IMR-90 (cell line): Measurements from ENCODE around the gene PCGF5. TPM values are rescaled to one million over a fixed set of nuclear protein-coding genes. Genes with fewer than 3 reads are reported as not detected.

Experiments used
- ATAC-seq: fragments of 200-7000 bp; cut with Tn5 transposase; 2 replicates; pipeline ENCODE4 v1.9.1; 2020; ENCODE audit warnings: low read depth, mild to moderate bottlenecking, moderate library complexity
- BruUV-seq: library from RNA; stranded (reverse); fragments of 400-500 nt; replicated peaks from 2 replicates; lab custom pipeline; 2021; lab: Mats Ljungman, UMichigan
- CTCF ChIA-PET: fragments of 300-600 bp; formaldehyde crosslinking; extraction: SDS; loops from one replicate; lab custom pipeline; 2021; ENCODE audit warnings: antibody characterized with exemption; lab: Yijun Ruan, JAX
- POLR2A ChIA-PET: fragments of 300-600 bp; sonication (Branson Sonifier 250); formaldehyde crosslinking; loops from one replicate; lab custom pipeline; 2022; ENCODE audit warnings: antibody characterized with exemption; ENCODE audit not compliant: unreplicated experiment; lab: Charles Lee
- DNase-seq: peaks from one replicate; pipeline ENCODE4 v3.0.0; 2013
- H2AFZ ChIP-seq: replicated peaks from 2 replicates; pipeline ENCODE3; 2013; ENCODE audit warnings: low read length, mild to moderate bottlenecking; ENCODE audit not compliant: poor library complexity
- H2AK5ac ChIP-seq: 2 replicates; pipeline ENCODE4 v1.6.1; 2013; ENCODE audit warnings: low read depth, low read length, inconsistent platforms
- H2AK9ac ChIP-seq: replicated peaks from 2 replicates; pipeline ENCODE3; 2013; ENCODE audit warnings: mild to moderate bottlenecking, low read depth, low read length, moderate library complexity; ENCODE audit not compliant: poor library complexity
- H2BK120ac ChIP-seq: 2 replicates; pipeline ENCODE4 v1.6.1; 2013; ENCODE audit warnings: low read depth, low read length, inconsistent platforms
- H2BK15ac ChIP-seq: 3 replicates; pipeline ENCODE4 v1.6.1; 2013; ENCODE audit warnings: low read depth, low read length, inconsistent platforms
- H2BK20ac ChIP-seq: 2 replicates; pipeline ENCODE4 v1.6.1; 2013; ENCODE audit warnings: low read depth, mild to moderate bottlenecking, inconsistent platforms, low read length, moderate library complexity
- H2BK5ac ChIP-seq: 2 replicates; pipeline ENCODE4 v1.6.1; 2013; ENCODE audit warnings: mild to moderate bottlenecking, low read depth, low read length, inconsistent platforms; ENCODE audit not compliant: poor library complexity, severe bottlenecking
- H3K14ac ChIP-seq: replicated peaks from 2 replicates; pipeline ENCODE4 v1.6.1; 2013; ENCODE audit warnings: low read depth, low read length, inconsistent platforms
- H3K18ac ChIP-seq: 2 replicates; pipeline ENCODE4 v1.6.1; 2013; ENCODE audit warnings: low read depth, low read length, control low read depth
- H3K23ac ChIP-seq: 2 replicates; pipeline ENCODE4 v1.6.1; 2013; ENCODE audit warnings: low read depth, low read length, inconsistent platforms
- H3K27ac ChIP-seq: 2 replicates; pipeline ENCODE4 v1.5.1; 2013; ENCODE audit warnings: mild to moderate bottlenecking, control low read depth, low read length; ENCODE audit not compliant: insufficient read depth
- H3K27me3 ChIP-seq: 2 replicates; pipeline ENCODE4 v1.6.1; 2013; ENCODE audit warnings: low read length; ENCODE audit not compliant: control insufficient read depth, insufficient read depth
- H3K36me3 ChIP-seq: 2 replicates; pipeline ENCODE4 v1.6.1; 2013; ENCODE audit warnings: low read length, mixed read lengths; ENCODE audit not compliant: control insufficient read depth, insufficient read depth
- H3K4ac ChIP-seq: 2 replicates; pipeline ENCODE4 v1.6.1; 2013; ENCODE audit warnings: low read depth, low read length, inconsistent platforms
- H3K4me1 ChIP-seq: 2 replicates; pipeline ENCODE4 v1.6.1; 2013; ENCODE audit warnings: low read length, mixed read lengths; ENCODE audit not compliant: control insufficient read depth, insufficient read depth
- H3K4me2 ChIP-seq: 2 replicates; pipeline ENCODE4 v1.6.1; 2013; ENCODE audit warnings: low read depth, mild to moderate bottlenecking, control low read depth, low read length, moderate library complexity
- H3K4me3 ChIP-seq: 2 replicates; pipeline ENCODE4 v1.5.1; 2013; ENCODE audit warnings: low read depth, mild to moderate bottlenecking, control low read depth, low read length, moderate library complexity; ENCODE audit not compliant: insufficient read depth
- H3K56ac ChIP-seq: 2 replicates; pipeline ENCODE4 v1.6.1; 2013; ENCODE audit warnings: low read length, inconsistent platforms; ENCODE audit not compliant: insufficient read depth; ENCODE audit errors: extremely low read depth
- H3K79me1 ChIP-seq, 2 experiments: 2 replicates each; pipeline ENCODE4 v1.6.1; 2013; ENCODE audit warnings: low read length in 2 of 2, inconsistent platforms in 1 of 2, low read depth in 1 of 2
- H3K9ac ChIP-seq: 2 replicates; pipeline ENCODE4 v1.6.1; 2013; ENCODE audit warnings: low read depth, low read length, control low read depth
- H3K9me1 ChIP-seq: 2 replicates; pipeline ENCODE4 v1.6.1; 2013; ENCODE audit warnings: low read length, inconsistent platforms; ENCODE audit not compliant: insufficient read depth
- H3K9me3 ChIP-seq: 2 replicates; pipeline ENCODE4 v1.6.1; 2013; ENCODE audit warnings: low read length; ENCODE audit not compliant: control insufficient read depth, insufficient read depth
- H4K20me1 ChIP-seq: 2 replicates; pipeline ENCODE4 v1.6.1; 2013; ENCODE audit warnings: low read length, inconsistent platforms; ENCODE audit not compliant: insufficient read depth
- H4K5ac ChIP-seq: 2 replicates; pipeline ENCODE4 v1.6.1; 2013; ENCODE audit warnings: mild to moderate bottlenecking, low read depth, low read length, control low read depth
- H4K8ac ChIP-seq, 2 experiments: 2 replicates each; pipeline ENCODE4 v1.6.1; 2013; ENCODE audit warnings: low read depth in 2 of 2, low read length in 2 of 2, control low read depth in 1 of 2, inconsistent platforms in 1 of 2
- H4K91ac ChIP-seq: 2 replicates; pipeline ENCODE4 v1.6.1; 2013; ENCODE audit warnings: low read depth, low read length, inconsistent platforms; ENCODE audit not compliant: insufficient read depth
- BHLHE40 ChIP-seq: fragments of 150-350 bp; IDR thresholded peaks from 2 replicates; pipeline ENCODE4 v1.6.1; 2016; ENCODE audit warnings: mild to moderate bottlenecking, low read depth, low read length
- CEBPB ChIP-seq: IDR thresholded peaks from 2 replicates; pipeline ENCODE4 v1.6.1; 2012; ENCODE audit warnings: low read depth, low read length, improper control_type of control experiment
- MXI1 ChIP-seq: IDR thresholded peaks from 2 replicates; pipeline ENCODE4 v1.6.1; 2012; ENCODE audit warnings: low read depth, mild to moderate bottlenecking, low read length, moderate library complexity, borderline replicate concordance
- RCOR1 ChIP-seq: IDR thresholded peaks from 2 replicates; pipeline ENCODE4 v1.6.1; 2012; ENCODE audit warnings: mild to moderate bottlenecking, low read length, improper control_type of control experiment; ENCODE audit not compliant: insufficient replicate concordance
- WGBS, 2 experiments: methylation state at CpG; one replicate each; pipeline versions ENCODE4 v1.1.5 to v1.1.7; 2013; ENCODE audit warnings: missing lambda C conversion rate in 2 of 2; ENCODE audit not compliant: insufficient read length in 1 of 2; ENCODE audit errors: extremely low coverage in 2 of 2; 5-methylcytosine and 5-hydroxymethylcytosine counted together
- dilution Hi-C: fragments of 300-500 bp; cut with HindIII; formaldehyde crosslinking; loops from one replicate; pipeline ENCODE4 v1.14.3; 2018; ENCODE audit warnings: low sequenced_read_pairs; ENCODE audit not compliant: unreplicated experiment
- in situ Hi-C: fragments of 300-500 bp; cut with MboI; formaldehyde crosslinking; loops from 3 replicates; pipeline ENCODE4 v1.14.3; 2019; ENCODE audit warnings: low sequenced_read_pairs, inconsistent platforms, mixed read lengths
- intact Hi-C: fragments of 100-400 bp; cut with micrococcal nuclease; formaldehyde crosslinking; loops from 2 replicates; pipeline ENCODE4 v1.10.0; 2022
- polyA plus RNA-seq, 3 experiments: library from polyadenylated mRNA; depleted of rRNA; stranded (reverse); fragments of >200 nt; gene quantifications; 2 replicates each; pipeline ENCODE4 v1.2.3, GENCODE V29; 2012; ENCODE audit warnings: low replicate concordance in 1 of 3
- total RNA-seq: library from RNA; depleted of rRNA; stranded (reverse); fragments of >200 nt; gene quantifications from 2 replicates; pipeline ENCODE4 v1.2.3, GENCODE V29; 2012
- TF ChIP-seq, protein P1 (sequence below): conservative IDR thresholded peaks from 2 replicates; pipeline ENCODE4 v1.5.1; 2012; ENCODE audit warnings: mild to moderate bottlenecking, low read depth, low read length, improper control_type of control experiment

The PCGF5 gene
- total and polyA plus RNA-seq, 2 of the 4 experiments (the other 2 are of a cell fraction): 9.0 to 18.1 TPM

DNA sequence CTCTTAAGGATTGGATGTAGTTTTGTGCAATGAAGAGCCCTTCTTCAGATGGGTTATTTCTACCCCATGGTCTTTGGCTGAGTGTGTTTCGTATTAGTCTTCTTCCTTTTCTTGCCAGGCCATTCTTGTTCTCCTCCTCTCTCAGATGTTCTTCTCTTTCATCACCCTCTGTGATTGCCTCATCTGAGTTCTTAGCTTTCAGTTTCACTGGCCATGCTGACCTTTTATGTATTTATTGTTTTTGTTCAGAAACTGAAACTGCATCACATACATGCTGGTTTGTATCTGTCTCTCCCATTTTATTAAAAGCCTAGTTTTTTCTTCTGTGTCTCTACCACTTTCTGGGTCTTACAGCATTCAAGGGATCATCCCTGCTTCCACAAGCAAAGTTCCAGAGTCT, 21.7 kb upstream of the PCGF5 start:
- no CpG with 5 or more reads among the region's 1 CpG for WGBS, 2 experiments
- Histone ChIP-seq H3K4me1 (peaks cover 16% of the 10 kb centered on the region), H2BK5ac (peak overlapping the region; percentile 48), H3K14ac (peak overlapping the region; percentile 83), H3K27ac (peak overlapping the region; percentile 73; the same call in 1 of the 2 replicates), H3K9ac (peak overlapping the region; percentile 39; the same call in 1 of the 2 replicates), H3K23ac (peak overlapping the region; percentile 78), H4K91ac (0 out of 2 replicates have a peak overlapping the region, but pooled peaks have one; percentile 33), H2BK20ac (peak overlapping the region; percentile 73; the same call in 1 of the 2 replicates), H3K36me3 (no peaks in the 10 kb centered on the region), H2AFZ (no peak overlapping the region), H3K27me3 (no peaks in the 10 kb centered on the region), H2AK9ac (no peak overlapping the region), H4K5ac (peak overlapping the region; percentile 47), H2BK120ac (peak overlapping the region; percentile 70), H3K4ac (peak overlapping the region; percentile 64), H3K79me1 (peaks cover 57 to 67% of the 10 kb centered on the region in 2 experiments), H2BK15ac (0 out of 3 replicates have a peak overlapping the region, but pooled peaks have one; percentile 22), H3K4me3 (no peak overlapping the region; the same call in 1 of the 2 replicates), H3K56ac (0 out of 2 replicates have a peak overlapping the region, but pooled peaks have one; percentile 4), H4K20me1 (no peaks in the 10 kb centered on the region), H3K9me1 (0 out of 2 replicates have a peak, but pooled peaks cover 7% of the 10 kb centered on the region), H2AK5ac (peak overlapping the region; percentile 53; the same call in 1 of the 2 replicates), H3K9me3 (no peaks in the 10 kb centered on the region), H3K4me2 (peak overlapping the region; percentile 72), H3K18ac (peak overlapping the region; percentile 70), H4K8ac (peak overlapping the region in 1 of 2 experiments; percentile 63; a peak in 2 of 4 replicates)
- CTCF ChIA-PET: no interaction called here
- in situ Hi-C loops: no loop called here
- peak; percentile 72 for ATAC-seq
- peak; percentile 85 for DNase-seq
- intact Hi-C loops: no loop called here
- dilution Hi-C loops: no loop called here
- BruUV-seq: no TSS peak
- POLR2A ChIA-PET: no interaction called here
- no peak for TF ChIP-seq BHLHE40
- no peak for TF ChIP-seq RCOR1
- TF ChIP-seq CEBPB: peak; percentile 97
- TF ChIP-seq, protein P1, sequence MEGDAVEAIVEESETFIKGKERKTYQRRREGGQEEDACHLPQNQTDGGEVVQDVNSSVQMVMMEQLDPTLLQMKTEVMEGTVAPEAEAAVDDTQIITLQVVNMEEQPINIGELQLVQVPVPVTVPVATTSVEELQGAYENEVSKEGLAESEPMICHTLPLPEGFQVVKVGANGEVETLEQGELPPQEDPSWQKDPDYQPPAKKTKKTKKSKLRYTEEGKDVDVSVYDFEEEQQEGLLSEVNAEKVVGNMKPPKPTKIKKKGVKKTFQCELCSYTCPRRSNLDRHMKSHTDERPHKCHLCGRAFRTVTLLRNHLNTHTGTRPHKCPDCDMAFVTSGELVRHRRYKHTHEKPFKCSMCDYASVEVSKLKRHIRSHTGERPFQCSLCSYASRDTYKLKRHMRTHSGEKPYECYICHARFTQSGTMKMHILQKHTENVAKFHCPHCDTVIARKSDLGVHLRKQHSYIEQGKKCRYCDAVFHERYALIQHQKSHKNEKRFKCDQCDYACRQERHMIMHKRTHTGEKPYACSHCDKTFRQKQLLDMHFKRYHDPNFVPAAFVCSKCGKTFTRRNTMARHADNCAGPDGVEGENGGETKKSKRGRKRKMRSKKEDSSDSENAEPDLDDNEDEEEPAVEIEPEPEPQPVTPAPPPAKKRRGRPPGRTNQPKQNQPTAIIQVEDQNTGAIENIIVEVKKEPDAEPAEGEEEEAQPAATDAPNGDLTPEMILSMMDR: no peak
- peak; percentile 62; the same call in 1 of the 2 replicates for TF ChIP-seq MXI1
